ENCODE results near the gene TKT. TPM values are rescaled to one million over a fixed set of nuclear protein-coding genes. Genes with fewer than 3 reads are reported as not detected.

The TKT gene
- total and polyA plus RNA-seq, 2 of the 4 experiments (the other 2 are of a cell fraction): 280 to 349 TPM

- Histone ChIP-seq H2AK9ac (replicated peaks; ENCODE audit: low read depth, low read length, poor library complexity) (peak overlapping the region; percentile 65), H3K23ac (ENCODE audit: low read depth, low read length) (no peak overlapping the region), H3K4me1 (ENCODE audit: control insufficient read depth, insufficient read depth, low read length) (peaks cover 16% of the 10 kb centered on the region), H3K56ac (ENCODE audit: extremely low read depth, insufficient read depth, low read length) (no peak overlapping the region), H3K27me3 (ENCODE audit: control insufficient read depth, insufficient read depth, low read length) (no peaks in the 10 kb centered on the region; the same call in 1 of the 2 replicates), H3K4me3 (ENCODE audit: insufficient read depth, low read depth, low read length) (no peak overlapping the region), H3K9me3 (ENCODE audit: control insufficient read depth, insufficient read depth, low read length) (no peaks in the 10 kb centered on the region), H2AK5ac (ENCODE audit: low read depth, low read length) (peak overlapping the region; percentile 20; the same call in 1 of the 2 replicates), H3K36me3 (ENCODE audit: control insufficient read depth, insufficient read depth, low read length) (no peaks in the 10 kb centered on the region), H3K9ac (ENCODE audit: low read depth, low read length) (no peak overlapping the region), H2BK5ac (ENCODE audit: low read depth, low read length, poor library complexity, severe bottlenecking) (no peak overlapping the region), H3K9me1 (ENCODE audit: insufficient read depth, low read length) (peaks cover 8% of the 10 kb centered on the region; the same call in 1 of the 2 replicates), H4K91ac (ENCODE audit: insufficient read depth, low read depth, low read length) (no peak overlapping the region), H3K27ac (ENCODE audit: insufficient read depth, low read length) (no peak overlapping the region), H4K5ac (ENCODE audit: low read depth, low read length) (no peak overlapping the region; the same call in 1 of the 2 replicates), H3K4ac (ENCODE audit: low read depth, low read length) (no peak overlapping the region), H2BK20ac (ENCODE audit: low read depth, low read length) (no peak overlapping the region), H3K79me1 (ENCODE audit: low read depth in 1 of 2, low read length in 2 of 2) (no peaks in the 10 kb centered on the region), H2BK15ac (ENCODE audit: low read depth, low read length) (no peak overlapping the region), H4K8ac (ENCODE audit: low read depth in 2 of 2, low read length in 2 of 2) (peak overlapping the region in 1 of 2 experiments; percentile 68; a peak in 1 of 4 replicates), H3K14ac (replicated peaks; ENCODE audit: low read depth, low read length) (no peak overlapping the region), H3K4me2 (ENCODE audit: low read depth, low read length) (peak overlapping the region; percentile 47), H2AFZ (replicated peaks; ENCODE audit: low read length, poor library complexity) (peak overlapping the region; percentile 85), H4K20me1 (ENCODE audit: insufficient read depth, low read length) (no peaks in the 10 kb centered on the region), H2BK120ac (ENCODE audit: low read depth, low read length) (no peak overlapping the region), H3K18ac (ENCODE audit: low read depth, low read length) (no peak overlapping the region)
- peak; percentile 68 for ATAC-seq (ENCODE audit: low read depth)
- ChIA-PET CTCF (interaction anchor here (0.6 to 1.8 kb wide), 11 partner anchors 11 to 85 kb away, joined by 3 to 13 read pairs (median 4); no protein-coding TSS in a partner anchor), POLR2A (ENCODE audit: unreplicated experiment) (no interaction called here)
- in situ Hi-C loops (cut with MboI; ENCODE audit: low sequenced_read_pairs) (no loop called here), dilution Hi-C loops (cut with HindIII; ENCODE audit: low sequenced_read_pairs, unreplicated experiment) (no loop called here), intact Hi-C loops (cut with micrococcal nuclease) (loop anchor here (1.0 to 2.0 kb wide), 3 partner anchors 35 to 82 kb away; partner anchors contain the start of gene PRKCD)
- BruUV-seq (replicated peaks): no TSS peak
- peak; percentile 19 for DNase-seq
- 56% methylated on average over 13 of the region's 36 CpGs; no CpG with 5 or more reads in 1 of the 2 experiments for WGBS, 2 experiments (ENCODE audit: extremely low coverage in 2 of 2, insufficient read length in 1 of 2)
- TF ChIP-seq CTCF (conservative IDR thresholded peaks at IDR 0.05; ENCODE audit: low read depth, low read length) (peak; percentile 91), RCOR1 (IDR thresholded peaks at IDR 0.05; ENCODE audit: insufficient replicate concordance, low read length) (no peak), RFX5 (IDR thresholded peaks at IDR 0.05; ENCODE audit: low read depth, low read length) (no peak), SMC3 (IDR thresholded peaks at IDR 0.05; ENCODE audit: low read depth, low read length) (peak; percentile 89), MAZ (IDR thresholded peaks at IDR 0.05; ENCODE audit: borderline replicate concordance, low read depth, low read length) (peak; percentile 32; the same call in 1 of the 2 replicates), ELK1 (IDR thresholded peaks at IDR 0.05; ENCODE audit: borderline replicate concordance, low read depth, low read length) (no peak), MAFK (IDR thresholded peaks at IDR 0.05; ENCODE audit: low read depth, low read length) (no peak), FOS (IDR thresholded peaks at IDR 0.05; ENCODE audit: low read depth, low read length) (no peak), MXI1 (IDR thresholded peaks at IDR 0.05; ENCODE audit: borderline replicate concordance, low read depth, low read length) (0 out of 2 replicates have a peak, but pooled peaks have one; percentile 34), USF2 (IDR thresholded peaks at IDR 0.05; ENCODE audit: low read depth, low read length) (no peak), RAD21 (IDR thresholded peaks at IDR 0.05; ENCODE audit: low read length) (peak; percentile 90), CHD1 (IDR thresholded peaks at IDR 0.05; ENCODE audit: low read depth, low read length) (no peak), POLR2A (IDR thresholded peaks at IDR 0.05; ENCODE audit: low read depth, low read length) (no peak)
Observed at GRCh38 chr3:53195602-53196574, 59.9 kb downstream of the TKT start.

All from IMR-90 (cell line).